Right lobe of liver (tissue), 4 donors: ENCODE results near the gene VAT1.

ENCODE experiments used
- POLR2A ChIP-seq: fragments of 450-650 bp; IDR thresholded peaks from one replicate; pipeline ENCODE4 v1.6.1; 2017; ENCODE audit warnings: antibody characterized with exemption, mild to moderate bottlenecking
- TF ChIP-seq, protein P1 (sequence below), 4 donors: fragments of 200-600 bp in 3 of 4; fragments of 450-650 bp in 1 of 4; IDR thresholded peaks; one replicate each; pipeline versions ENCODE4 v1.5.1 to v1.8.0; 2016 to 2022; ENCODE audit warnings: antibody characterized with exemption in 4 of 4, mild to moderate bottlenecking in 2 of 4
- donor health status: DM: no; HTN: no; CAD: no.
- donor health status: DM: no; HTN: no; CAD: no.
- donor health status: DM: no; HTN: yes; CAD: no.

- TF ChIP-seq, protein P1, sequence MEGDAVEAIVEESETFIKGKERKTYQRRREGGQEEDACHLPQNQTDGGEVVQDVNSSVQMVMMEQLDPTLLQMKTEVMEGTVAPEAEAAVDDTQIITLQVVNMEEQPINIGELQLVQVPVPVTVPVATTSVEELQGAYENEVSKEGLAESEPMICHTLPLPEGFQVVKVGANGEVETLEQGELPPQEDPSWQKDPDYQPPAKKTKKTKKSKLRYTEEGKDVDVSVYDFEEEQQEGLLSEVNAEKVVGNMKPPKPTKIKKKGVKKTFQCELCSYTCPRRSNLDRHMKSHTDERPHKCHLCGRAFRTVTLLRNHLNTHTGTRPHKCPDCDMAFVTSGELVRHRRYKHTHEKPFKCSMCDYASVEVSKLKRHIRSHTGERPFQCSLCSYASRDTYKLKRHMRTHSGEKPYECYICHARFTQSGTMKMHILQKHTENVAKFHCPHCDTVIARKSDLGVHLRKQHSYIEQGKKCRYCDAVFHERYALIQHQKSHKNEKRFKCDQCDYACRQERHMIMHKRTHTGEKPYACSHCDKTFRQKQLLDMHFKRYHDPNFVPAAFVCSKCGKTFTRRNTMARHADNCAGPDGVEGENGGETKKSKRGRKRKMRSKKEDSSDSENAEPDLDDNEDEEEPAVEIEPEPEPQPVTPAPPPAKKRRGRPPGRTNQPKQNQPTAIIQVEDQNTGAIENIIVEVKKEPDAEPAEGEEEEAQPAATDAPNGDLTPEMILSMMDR (IDR thresholded peaks at IDR 0.05) = no peak
- no peak for TF ChIP-seq POLR2A
Measured at GRCh38 chr17:42989141-42989540, 33.0 kb downstream of the VAT1 start.
